HS-5 (cell line): ENCODE measurements around the gene TTC39B.

Source experiments
- DNase-seq: peaks from one replicate; pipeline ENCODE4 v3.0.0-alpha.2; 2012; ENCODE audit warnings: low read depth

The TTC39B gene

GRCh38 chr9:15176836-15177235 lies 130.2 kb downstream of the TTC39B start:
- DNase-seq, result no peak

- DNase-seq, result no peak
Measured at GRCh38 chr9:15163931-15164330, 143.1 kb downstream of the TTC39B start.

DNA sequence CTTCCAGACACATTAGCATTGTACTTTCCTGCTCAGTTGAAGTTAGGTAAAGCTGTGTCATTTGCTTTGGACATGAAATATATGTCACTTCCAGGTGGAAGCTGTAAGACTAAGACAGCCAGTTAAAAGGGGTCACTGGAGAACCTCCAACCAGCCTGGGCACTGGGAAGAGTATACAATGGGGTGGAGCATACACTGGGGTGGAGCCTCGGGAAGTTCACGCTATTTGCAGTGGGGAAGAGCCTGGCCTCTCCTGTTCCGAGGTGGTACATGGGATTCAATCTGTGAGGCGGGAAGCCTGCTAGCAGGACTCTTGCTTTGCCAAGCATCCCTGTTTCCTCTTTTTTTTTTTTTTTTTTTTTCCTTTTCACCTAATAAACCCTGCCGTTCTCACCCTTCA lies 145.3 kb downstream of the TTC39B start:
- DNase-seq, result no peak

GRCh38 chr9:15160673-15161072 lies 146.3 kb downstream of the TTC39B start:
- DNase-seq, result peak; percentile 49

- DNase-seq, result no peak
Measured at GRCh38 chr9:15158064-15158463, 149.0 kb downstream of the TTC39B start.

DNA sequence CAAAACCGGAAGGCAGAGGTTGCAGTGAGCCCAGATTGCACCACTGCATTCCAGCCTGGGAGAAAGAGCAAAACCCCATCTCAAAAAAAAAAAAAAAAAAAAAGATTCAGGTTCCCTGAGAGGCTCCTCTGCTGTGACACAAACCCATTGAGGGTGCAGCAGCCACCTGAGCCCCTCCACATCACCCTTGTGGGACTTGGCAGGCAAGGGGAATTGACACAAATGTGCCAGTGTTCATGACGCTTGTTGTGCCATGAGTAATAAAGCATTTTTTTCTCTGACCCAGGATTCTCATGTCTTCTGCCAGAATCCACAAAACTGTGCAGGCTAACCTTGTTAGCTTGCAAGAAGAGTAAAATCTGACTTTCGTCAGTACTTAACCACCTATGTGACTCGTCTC lies 149.6 kb downstream of the TTC39B start:
- DNase-seq, result no peak

DNA sequence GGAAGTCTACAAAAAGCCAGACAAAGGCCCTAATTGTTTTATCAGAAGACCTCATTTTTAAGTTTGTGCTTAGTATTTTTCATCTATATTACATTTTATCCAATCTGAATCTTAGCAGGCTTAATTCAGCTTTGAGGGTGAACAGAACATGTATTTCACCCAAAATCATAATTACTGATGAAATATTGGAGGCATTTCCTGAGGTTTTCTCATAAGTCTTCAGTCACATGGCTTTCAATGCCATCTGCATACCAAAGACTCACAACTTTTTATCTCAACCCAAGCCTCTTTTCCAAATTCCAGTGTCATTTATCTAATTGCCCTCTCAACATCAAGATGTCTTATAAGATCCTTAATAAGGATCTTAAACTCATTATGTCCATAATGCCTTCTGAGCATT lies 150.8 kb downstream of the TTC39B start:
- DNase-seq, result no peak

DNA sequence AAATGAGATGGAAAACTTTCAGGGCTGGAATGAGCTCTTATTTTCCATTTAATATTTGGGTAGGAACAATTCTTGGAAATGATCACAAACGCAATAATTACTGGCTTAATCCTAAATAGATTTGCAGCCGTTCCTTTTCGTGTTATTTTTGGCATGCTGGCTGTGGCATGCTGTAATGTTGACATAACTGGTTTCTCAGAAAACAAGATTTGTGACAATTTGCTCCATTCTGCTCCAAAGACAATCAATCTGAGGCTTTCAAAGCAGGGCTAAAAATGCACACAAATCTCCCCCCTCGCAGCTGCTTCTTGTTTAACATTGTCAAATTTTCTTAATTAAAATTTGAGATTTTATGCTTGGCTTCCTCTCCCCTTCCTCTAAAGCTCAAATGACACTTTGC lies 151.2 kb downstream of the TTC39B start:
- DNase-seq, result no peak

DNA sequence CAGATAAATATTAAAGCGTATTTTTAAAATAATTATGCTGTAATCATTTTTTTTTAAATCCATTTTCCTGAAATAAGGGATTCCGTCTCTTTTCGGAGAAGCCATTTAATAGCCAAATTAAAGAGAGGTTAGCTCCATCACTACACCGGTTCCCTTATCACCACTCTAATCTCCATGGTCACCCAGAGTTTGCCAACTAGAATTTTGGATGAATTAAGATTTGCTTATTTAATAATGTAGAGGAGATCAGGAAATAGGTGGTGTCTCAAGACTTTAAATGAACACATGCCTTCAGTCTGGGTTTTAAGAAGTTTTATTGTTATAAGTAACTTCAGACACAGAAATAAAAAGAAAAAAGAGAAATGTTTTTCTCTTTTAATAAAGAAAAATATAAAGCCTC lies 151.7 kb downstream of the TTC39B start:
- no peak for DNase-seq

DNA sequence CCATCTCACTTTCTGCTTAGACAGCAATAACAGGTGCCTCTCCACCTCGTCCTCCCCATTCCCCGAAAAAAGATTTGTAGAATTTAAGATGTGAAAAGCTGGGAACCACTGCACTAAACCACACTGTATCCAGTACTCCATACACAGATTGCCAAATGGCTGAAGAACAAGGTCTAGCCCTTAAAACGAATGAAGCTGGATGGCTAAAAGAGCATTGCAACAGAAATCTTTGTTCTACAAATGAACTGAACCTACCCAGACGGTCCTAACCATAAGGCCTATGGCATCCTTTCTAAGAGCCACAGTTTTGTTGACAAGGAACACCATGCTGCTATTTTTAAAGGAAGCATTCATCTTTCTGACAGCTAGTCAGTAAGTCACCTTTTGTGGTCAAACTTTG lies 152.3 kb downstream of the TTC39B start:
- DNase-seq, result no peak

DNA sequence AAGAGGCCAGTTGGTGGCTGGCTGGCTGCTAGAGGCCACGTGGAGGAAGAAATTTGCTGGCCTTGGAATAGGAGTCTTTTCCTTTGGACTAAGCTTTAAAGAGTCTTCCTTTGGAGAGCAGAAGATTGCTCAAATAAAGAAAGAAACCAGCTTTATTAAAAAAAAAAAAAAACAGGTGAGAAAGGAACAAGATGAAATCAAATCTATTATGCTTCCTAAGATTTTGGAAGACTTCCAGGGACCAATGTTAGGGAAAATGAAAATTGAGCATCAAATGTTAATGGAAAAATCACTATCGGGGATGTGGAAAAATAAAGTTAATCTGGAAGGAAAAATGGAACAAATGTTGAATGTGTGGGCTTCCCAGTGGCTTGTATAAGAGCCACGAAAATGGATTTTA lies 153.1 kb downstream of the TTC39B start:
- no peak for DNase-seq

- no peak for DNase-seq
Measured at GRCh38 chr9:15150939-15151338, 156.1 kb downstream of the TTC39B start.

GRCh38 chr9:15149450-15149849 lies 157.6 kb downstream of the TTC39B start:
- no peak for DNase-seq

GRCh38 chr9:15146268-15146700 lies 160.7 kb downstream of the TTC39B start:
- no peak for DNase-seq

GRCh38 chr9:15144622-15145061 lies 162.4 kb downstream of the TTC39B start:
- no peak for DNase-seq

- DNase-seq, result peak; percentile 33
Measured at GRCh38 chr9:15142878-15143534, 164.0 kb downstream of the TTC39B start.

DNA sequence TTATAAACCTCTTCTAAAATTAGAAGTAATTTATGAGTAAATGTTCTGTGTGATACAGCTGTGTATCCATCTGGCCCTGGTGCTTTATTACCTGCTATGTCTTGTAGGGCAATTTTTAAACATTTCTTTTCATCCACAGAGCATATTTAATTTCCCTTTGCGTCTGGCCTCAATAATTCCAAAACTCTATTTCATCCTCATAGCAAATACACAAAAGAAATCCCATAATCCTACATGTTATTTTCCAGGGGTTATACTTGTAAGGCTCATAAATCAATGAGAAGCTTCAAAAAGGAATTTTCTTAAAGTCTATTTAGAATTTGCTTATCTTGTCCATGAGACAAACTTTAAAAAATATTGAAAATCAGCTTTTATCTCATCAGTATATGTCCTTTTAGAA lies 167.0 kb downstream of the TTC39B start:
- DNase-seq, result no peak

DNA sequence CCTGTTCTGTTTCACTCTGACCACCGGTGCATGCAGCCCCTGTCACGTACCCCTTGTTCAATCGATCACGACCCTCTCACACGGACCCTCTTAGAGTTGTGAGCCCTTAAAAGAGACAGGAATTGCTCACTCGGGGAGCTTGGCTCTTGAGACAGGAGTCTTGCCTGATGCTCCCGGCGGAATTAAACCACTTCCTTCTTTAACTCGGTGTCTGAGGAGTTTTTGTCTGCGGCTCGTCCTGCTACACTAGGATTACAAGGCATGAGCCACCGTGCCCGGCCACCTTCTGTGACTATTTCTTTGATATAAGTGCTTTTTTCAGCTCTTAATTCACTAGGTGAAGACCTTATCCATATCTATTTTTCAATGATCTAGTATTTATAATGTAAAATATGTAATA lies 167.5 kb downstream of the TTC39B start:
- DNase-seq, result no peak

DNA sequence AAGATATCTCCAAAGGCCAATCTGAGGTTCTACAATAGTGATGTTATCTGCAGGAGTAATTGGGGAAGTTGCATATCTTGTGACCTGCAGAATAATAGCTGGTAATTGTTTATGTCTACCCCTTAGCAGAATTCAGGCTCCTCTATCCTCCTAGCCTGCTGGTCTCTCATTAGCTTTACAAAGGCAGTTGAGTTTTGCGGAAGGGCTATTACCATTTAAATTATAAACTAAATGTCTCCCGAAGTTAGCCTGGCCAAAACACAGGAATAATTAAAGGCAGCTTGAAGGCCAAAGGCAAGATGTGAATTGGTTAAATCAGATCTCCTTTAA lies 168.7 kb downstream of the TTC39B start:
- no peak for DNase-seq

- DNase-seq, result no peak
Measured at GRCh38 chr9:15137658-15138356, 169.2 kb downstream of the TTC39B start.

DNA sequence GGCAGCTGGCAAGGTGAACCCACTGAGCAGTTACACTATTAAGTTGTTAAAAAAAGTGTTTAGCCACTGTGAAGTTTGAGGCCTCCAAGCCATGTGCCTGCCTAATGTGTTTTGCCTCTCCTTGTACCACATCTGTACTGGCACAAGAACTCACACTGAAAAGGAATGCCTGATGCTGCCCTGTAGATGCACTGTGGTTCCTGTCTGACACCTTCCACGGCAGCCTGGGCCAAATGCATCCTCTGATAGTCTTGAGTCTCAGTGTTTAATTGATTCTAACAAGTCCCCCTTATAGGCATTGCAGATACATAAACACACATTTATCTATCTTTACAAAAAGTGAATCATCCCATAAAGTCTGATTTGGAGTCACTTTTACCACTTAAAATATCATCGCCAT lies 169.9 kb downstream of the TTC39B start:
- DNase-seq, result no peak

GRCh38 chr9:15136646-15137045 lies 170.4 kb downstream of the TTC39B start:
- no peak for DNase-seq

- peak; percentile 50 for DNase-seq
Measured at GRCh38 chr9:15135164-15135792, 171.7 kb downstream of the TTC39B start.

DNA sequence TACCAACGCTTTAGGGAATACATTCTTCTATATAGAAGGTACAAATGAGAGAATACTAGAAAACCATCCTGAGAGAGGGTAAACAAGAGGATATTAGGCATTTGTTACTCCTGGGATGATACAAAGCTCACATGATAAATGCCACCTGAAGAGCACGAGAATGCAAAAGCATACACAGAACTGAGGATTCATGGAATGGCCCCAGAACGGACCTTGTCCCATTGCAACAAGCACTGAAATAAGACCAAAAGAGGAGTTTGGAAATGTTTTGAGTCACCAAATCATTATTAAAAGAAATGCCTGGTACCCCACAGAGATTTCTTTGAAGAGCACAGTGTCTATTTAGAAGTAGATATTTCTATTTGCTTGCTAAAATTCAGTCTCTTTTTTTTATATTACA lies 173.5 kb downstream of the TTC39B start:
- DNase-seq, result no peak
